ENCODE data around the gene CPNE5.

GRCh38 chr6:36804563-36804962 lies 34.7 kb downstream of the CPNE5 start:
- TF ChIP-seq CTCF (conservative IDR thresholded peaks at IDR 0.05 in 1 of 2, IDR thresholded peaks at IDR 0.05 in 1 of 2; ENCODE audit: low read depth in 1 of 2, low read length in 2 of 2) (no peak), EZH2 (IDR thresholded peaks at IDR 0.05; ENCODE audit: low read length, missing control alignments) (no peak)
